ENCODE measurements around the gene FAM20C.

Gene FAM20C

DNA sequence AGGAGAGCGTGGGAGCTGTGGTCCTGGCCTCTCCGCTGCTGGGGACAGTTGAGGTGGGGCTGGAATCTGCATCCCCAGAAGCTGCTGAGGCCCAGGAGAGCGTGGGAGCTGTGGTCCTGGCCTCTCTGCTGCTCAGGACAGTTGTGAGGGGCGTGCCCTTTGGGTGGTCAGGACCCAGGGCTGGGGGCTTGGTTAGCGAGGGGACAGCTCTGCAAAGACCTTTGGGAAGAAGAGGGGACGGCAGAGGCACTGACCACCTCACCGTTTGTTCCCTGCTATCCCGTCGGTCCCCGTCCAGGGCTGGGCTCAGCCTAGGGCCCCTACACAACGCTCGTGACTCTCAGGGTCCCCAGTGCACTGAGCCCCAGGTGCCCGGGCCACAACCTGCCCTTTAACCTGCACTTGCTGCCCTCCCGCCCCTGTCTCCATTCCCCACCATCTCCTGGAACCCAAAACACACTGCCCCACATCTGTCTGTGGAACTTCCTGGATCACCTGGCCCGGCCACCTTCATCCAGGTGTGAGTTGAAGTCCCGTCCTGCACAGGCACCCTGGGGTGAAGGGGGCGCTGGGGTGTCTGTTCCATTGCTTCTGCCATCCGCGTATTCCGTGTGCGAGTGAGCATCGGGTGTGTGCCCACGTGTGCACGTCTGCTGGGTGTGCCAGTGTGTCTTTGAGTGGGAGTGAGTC is 111.7 kb downstream of the FAM20C start:
- no peak for DNase-seq (ENCODE audit: low read depth)
- TF ChIP-seq CTCF (conservative IDR thresholded peaks at IDR 0.05; ENCODE audit: low read length): no peak
- no peak overlapping the region for H3K4me3 ChIP-seq (ENCODE audit: low read length)

DNA sequence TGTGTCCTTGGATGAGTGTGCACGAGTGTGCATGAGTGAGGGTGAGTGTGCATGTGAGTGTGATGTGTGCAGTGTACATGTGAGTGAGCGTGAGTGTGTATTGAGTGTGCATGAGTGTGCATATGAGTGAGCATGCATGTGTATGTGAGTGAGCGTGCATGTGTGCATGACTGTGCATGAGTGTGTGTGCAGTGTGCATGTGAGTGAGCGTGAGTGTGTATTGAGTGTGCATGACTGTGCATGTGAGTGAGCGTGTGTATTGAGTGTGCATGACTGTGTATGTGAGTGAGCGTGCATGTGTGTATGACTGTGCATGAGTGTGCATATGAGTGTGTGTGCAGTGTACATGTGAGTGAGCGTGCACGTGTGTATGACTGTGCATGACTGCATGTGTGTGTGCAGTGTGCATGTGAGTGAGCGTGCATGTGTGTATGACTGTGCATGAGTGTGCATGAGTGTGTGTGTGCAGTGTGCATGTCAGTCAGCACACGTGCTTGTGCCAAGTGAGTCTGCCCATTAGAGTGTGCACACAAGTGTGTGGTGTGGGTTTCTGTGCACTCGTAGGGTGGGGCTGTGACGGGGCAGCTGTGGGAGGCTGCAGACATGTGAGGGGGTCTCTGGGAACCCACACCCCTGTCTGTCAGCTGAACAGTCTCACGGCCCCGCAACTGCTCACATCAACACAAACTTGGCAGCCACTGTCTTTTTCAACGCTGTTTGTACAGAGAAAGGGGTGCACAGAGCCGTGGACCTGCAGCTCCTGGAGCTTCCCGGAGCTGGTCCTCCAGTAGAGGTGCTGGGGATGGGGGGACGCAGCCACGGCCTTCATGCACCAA is 112.4 kb downstream of the FAM20C start:
- DNase-seq (ENCODE audit: low read depth): no peak
- H3K4me3 ChIP-seq (ENCODE audit: low read length): no peak overlapping the region
- no peak for TF ChIP-seq CTCF (conservative IDR thresholded peaks at IDR 0.05; ENCODE audit: low read length)

- H3K4me3 ChIP-seq (ENCODE audit: low read length): no peak overlapping the region
- TF ChIP-seq CTCF (conservative IDR thresholded peaks at IDR 0.05; ENCODE audit: low read length): no peak
- no peak for DNase-seq (ENCODE audit: low read depth)
Measured at GRCh38 chr7:305410-306151, 113.2 kb downstream of the FAM20C start.

- no peak for TF ChIP-seq CTCF (conservative IDR thresholded peaks at IDR 0.05; ENCODE audit: low read length)
- DNase-seq (ENCODE audit: low read depth): no peak
- H3K4me3 ChIP-seq (ENCODE audit: low read length): no peak overlapping the region
Measured at GRCh38 chr7:307970-308369, 115.6 kb downstream of the FAM20C start.

DNA sequence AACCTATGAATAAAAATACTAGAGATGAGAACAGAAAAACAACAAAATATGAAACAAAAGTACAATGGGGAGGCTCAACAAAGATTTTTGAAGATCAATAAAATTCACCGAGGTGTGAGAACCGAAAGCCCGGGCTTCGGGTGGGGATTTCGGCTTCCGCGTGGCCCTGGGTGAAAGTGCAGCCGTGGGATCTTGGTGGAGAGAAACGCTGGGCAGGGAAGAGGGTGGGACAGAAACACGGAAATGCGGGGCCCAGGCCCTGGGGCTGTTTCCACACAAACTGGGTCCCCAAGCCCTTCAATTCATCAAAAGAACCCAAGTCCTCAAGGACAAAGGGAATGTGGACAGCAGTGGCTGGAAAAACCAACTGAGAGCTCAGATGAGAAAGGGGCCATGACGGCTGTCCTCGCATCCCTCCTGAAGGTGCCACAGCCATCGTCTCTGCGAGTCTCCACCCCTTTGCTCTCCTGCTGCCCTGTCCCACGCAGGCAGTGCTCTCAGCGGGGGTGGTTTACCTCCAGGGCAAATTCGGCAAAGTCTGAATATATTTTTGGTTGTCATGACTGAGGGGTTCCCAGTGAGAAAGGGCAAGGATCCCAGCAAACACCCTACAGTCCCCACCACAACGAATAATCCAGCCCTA is 117.3 kb downstream of the FAM20C start:
- no peak for DNase-seq (ENCODE audit: low read depth)
- H3K4me3 ChIP-seq (ENCODE audit: low read length): no peak overlapping the region
- no peak for TF ChIP-seq CTCF (conservative IDR thresholded peaks at IDR 0.05; ENCODE audit: low read length)
